Mucosa of rectum (tissue), 2 donors: ENCODE measurements around the gene ERCC5.

Experiments used
- H3K27ac ChIP-seq, 2 donors: one replicate each; pipeline ENCODE4 v1.7.0; 2013; ENCODE audit warnings: inconsistent platforms in 2 of 2, low read depth in 2 of 2, low read length in 2 of 2
- H3K27me3 ChIP-seq, 2 donors: one replicate each; pipeline ENCODE4 v1.7.0; 2013; ENCODE audit warnings: low read length in 2 of 2; ENCODE audit not compliant: control insufficient read depth in 2 of 2, insufficient read depth in 2 of 2
- H3K36me3 ChIP-seq, 2 donors: one replicate each; pipeline ENCODE4 v1.7.0; 2013; ENCODE audit warnings: low read length in 2 of 2; ENCODE audit not compliant: control insufficient read depth in 2 of 2, insufficient read depth in 2 of 2
- H3K4me1 ChIP-seq, 2 donors: one replicate each; pipeline ENCODE4 v1.7.0; 2013; ENCODE audit warnings: low read length in 2 of 2, mild to moderate bottlenecking in 1 of 2; ENCODE audit not compliant: control insufficient read depth in 2 of 2, insufficient read depth in 2 of 2
- H3K4me3 ChIP-seq, 2 donors: one replicate each; pipeline ENCODE4 v1.7.0; 2013; ENCODE audit warnings: low read length in 2 of 2
- H3K9ac ChIP-seq, 2 donors: one replicate each; pipeline ENCODE4 v1.7.0; 2013; ENCODE audit warnings: low read length in 2 of 2, low read depth in 1 of 2, mild to moderate bottlenecking in 1 of 2
- H3K9me3 ChIP-seq, 2 donors: one replicate each; pipeline ENCODE4 v1.7.0; 2013; ENCODE audit warnings: low read length in 2 of 2; ENCODE audit not compliant: control insufficient read depth in 2 of 2
- donor health status: healthy.
- donor health status: Normal muscosa, but diverticular disease.

The ERCC5 gene

DNA sequence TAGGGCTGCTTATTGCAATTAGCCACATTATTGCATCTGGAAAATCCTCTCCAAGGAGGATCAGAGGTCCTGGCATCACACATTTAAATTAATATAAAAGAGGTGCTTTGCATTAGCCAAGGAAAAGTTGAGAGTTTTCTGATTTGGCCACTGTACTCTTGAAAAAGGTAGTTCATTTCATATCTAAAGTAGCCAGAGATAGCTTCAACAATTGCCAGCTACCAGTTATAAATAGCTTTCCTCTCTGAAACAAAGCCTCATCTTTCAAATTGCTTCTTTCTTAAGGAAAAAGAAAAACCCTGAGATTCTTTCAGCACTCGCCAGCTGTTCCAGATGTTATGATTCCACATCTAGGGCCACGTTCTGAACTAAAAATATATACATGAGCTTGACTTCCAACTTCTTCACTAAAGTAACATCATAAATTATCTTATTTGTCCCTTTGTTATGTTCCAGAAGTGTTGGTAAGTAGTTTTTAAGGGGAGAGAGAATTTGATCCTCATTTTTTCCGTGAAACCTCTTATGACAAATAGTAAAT lies 69.6 kb downstream of the ERCC5 start:
- Histone ChIP-seq H3K4me1 (no peaks in the 10 kb centered on the region), H3K9me3 (no peaks in the 10 kb centered on the region), H3K36me3 (no peaks in the 10 kb centered on the region), H3K4me3 (no peak overlapping the region), H3K27ac (no peak overlapping the region), H3K27me3 (peaks cover 0 to 8% of the 10 kb centered on the region in 2 donors), H3K9ac (no peak overlapping the region)

DNA sequence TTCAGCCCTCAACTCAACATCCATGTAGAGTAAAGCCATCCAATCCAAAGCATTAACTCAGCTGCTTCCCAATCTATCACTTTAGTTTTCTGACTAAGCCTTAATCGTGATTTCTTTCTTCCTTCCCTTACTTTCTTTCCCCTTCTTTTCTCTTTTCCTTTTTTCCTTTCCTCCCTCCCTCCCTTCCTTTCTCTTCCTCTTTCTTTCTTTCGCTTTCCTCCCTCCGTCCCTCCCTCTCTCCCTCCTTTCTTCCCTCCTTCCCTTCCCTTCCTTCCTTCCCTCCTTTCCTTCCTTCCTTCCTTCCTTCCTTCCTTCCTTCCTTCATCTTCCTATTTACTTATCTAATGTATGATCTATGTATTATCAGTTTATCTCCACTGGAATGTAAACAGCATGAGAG lies 71.2 kb downstream of the ERCC5 start:
- Histone ChIP-seq H3K4me1 (no peaks in the 10 kb centered on the region), H3K27ac (no peak overlapping the region), H3K9me3 (no peaks in the 10 kb centered on the region), H3K27me3 (peaks cover 0 to 8% of the 10 kb centered on the region in 2 donors), H3K4me3 (no peak overlapping the region), H3K9ac (no peak overlapping the region), H3K36me3 (no peaks in the 10 kb centered on the region)

DNA sequence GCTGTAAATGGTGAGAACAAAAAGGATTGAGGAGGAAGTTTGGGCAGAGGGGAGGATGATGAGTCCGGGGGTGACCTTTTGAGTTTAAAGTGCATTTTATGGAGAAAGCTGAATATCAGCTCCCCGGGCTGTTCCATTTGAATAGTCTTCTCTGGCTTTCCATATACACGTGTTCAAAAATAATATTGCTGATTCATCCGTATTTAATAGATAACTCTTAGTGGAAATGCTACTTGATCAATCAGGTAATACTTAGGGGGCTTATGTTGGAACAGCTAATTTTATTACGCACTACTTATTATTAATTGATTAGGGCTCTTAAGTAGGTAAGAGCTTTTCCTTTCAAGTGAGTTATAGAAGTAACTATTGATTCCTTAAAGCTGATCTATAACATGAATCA lies 76.4 kb downstream of the ERCC5 start:
- H3K9me3 ChIP-seq, result no peaks in the 10 kb centered on the region
- H3K36me3 ChIP-seq, result no peaks in the 10 kb centered on the region
- H3K4me3 ChIP-seq, result no peak overlapping the region
- no peak overlapping the region for H3K9ac ChIP-seq
- no peak overlapping the region for H3K27ac ChIP-seq
- H3K27me3 ChIP-seq, result peaks cover 0 to 3% of the 10 kb centered on the region in 2 donors
- H3K4me1 ChIP-seq, result no peaks in the 10 kb centered on the region
